ENCODE results near the gene LIPM.
A peak's percentile ranks its signal among the peaks of the same experiment; 100 is the strongest.
"Not testable (repeated sequence)": the region's sequence is repeated elsewhere in the genome, so short reads cannot be mapped to it uniquely, and the experiment has no call there.

Gene LIPM

GRCh38 chr10:88804083-88804812 is 1.7 kb downstream of the LIPM start:
- no peak for DNase-seq

- no peak for DNase-seq
Measured at GRCh38 chr10:88805361-88805760, 2.8 kb downstream of the LIPM start.

- no peak for DNase-seq
Measured at GRCh38 chr10:88805924-88806323, 3.4 kb downstream of the LIPM start.

- no peak for DNase-seq
Measured at GRCh38 chr10:88809621-88810020, 7.1 kb downstream of the LIPM start.

- no peak for DNase-seq
Measured at GRCh38 chr10:88810196-88810961, 7.8 kb downstream of the LIPM start.

- DNase-seq, result no peak
Measured at GRCh38 chr10:88813200-88813599, 10.7 kb downstream of the LIPM start.

GRCh38 chr10:88819290-88819689 is 16.8 kb downstream of the LIPM start:
- no peak for DNase-seq

- no peak for DNase-seq
Measured at GRCh38 chr10:88820748-88821401, 18.3 kb downstream of the LIPM start.

GRCh38 chr10:88826388-88826787 is 23.9 kb downstream of the LIPM start:
- no peak for DNase-seq

- DNase-seq, result no peak
Measured at GRCh38 chr10:88827671-88828070, 25.1 kb downstream of the LIPM start.

GRCh38 chr10:88828310-88828709 is 25.8 kb downstream of the LIPM start:
- no peak for DNase-seq

GRCh38 chr10:88830643-88831268 is 28.2 kb downstream of the LIPM start:
- no peak for DNase-seq

- DNase-seq, result peak; percentile 47
Measured at GRCh38 chr10:88831709-88832108, 29.2 kb downstream of the LIPM start.

GRCh38 chr10:88832376-88832775 is 29.8 kb downstream of the LIPM start:
- no peak for DNase-seq

GRCh38 chr10:88833156-88833555 is 30.6 kb downstream of the LIPM start:
- no peak for DNase-seq

GRCh38 chr10:88833723-88834122 is 31.2 kb downstream of the LIPM start:
- no peak for DNase-seq

GRCh38 chr10:88835096-88835909 is 32.8 kb downstream of the LIPM start:
- DNase-seq, result peak; percentile 87

GRCh38 chr10:88835910-88836221 is 33.3 kb downstream of the LIPM start:
- DNase-seq, result no peak

- not testable (repeated sequence) for DNase-seq
Measured at GRCh38 chr10:88837632-88838031, 35.1 kb downstream of the LIPM start.

- DNase-seq, result no peak
Measured at GRCh38 chr10:88838766-88839350, 36.3 kb downstream of the LIPM start.

GRCh38 chr10:88840104-88840503 is 37.6 kb downstream of the LIPM start:
- no peak for DNase-seq

GRCh38 chr10:88840881-88841280 is 38.4 kb downstream of the LIPM start:
- no peak for DNase-seq
